ENCODE data around the gene TBL1X. TPM values are rescaled to one million over a fixed set of nuclear protein-coding genes. Genes with fewer than 3 reads are reported as not detected.

Gene TBL1X
- total and polyA plus RNA-seq, 12 donors, result 5.0 to 256 (median 28.1) TPM

DNA sequence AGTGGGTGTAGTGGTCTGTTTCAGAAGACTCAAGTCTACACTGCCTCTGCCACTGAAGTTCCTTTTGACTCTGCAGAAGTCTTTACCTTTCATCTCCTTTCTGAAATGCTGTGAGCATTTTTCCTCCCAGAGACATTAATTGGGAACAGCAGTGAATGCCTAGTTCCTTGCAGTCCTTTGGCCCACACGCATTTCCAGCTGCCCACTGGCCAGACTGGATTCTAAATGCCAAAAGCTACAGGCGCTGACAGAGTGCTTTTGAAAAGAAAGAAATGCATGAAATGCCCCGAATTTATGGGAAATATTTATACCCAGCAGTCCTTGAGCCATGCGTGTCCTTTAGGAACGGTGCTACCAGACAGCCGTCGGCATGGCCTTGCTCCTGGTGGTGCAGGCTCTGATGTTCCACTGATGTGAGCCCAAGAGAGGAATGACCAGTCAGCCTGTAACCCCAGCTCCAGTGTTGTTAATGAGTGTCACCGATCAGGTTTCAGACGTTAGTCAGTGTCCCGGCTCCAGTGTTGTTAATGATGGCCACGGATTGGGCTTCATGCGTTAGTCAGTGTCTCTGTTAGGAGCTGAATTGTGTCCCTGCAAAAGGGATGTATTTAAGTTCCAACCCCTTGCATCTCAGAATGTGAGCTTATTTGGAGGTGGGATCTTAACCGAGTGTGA is 132.6 kb downstream of the TBL1X start:
- intact Hi-C loops (cut with DNase I), result no loop called here
- 74 to 86% (median 79%) methylated on average over 10 to 13 of the region's 13 CpGs for WGBS, 4 donors
- Histone ChIP-seq H3K4me3 (no peak overlapping the region), H3K27me3 (no peaks in the 10 kb centered on the region), H3K9me3 (replicated peaks in 1 of 3) (no peaks in the 10 kb centered on the region), H3K36me3 (replicated peaks in 1 of 2) (no peaks in the 10 kb centered on the region), H3K4me1 (replicated peaks in 1 of 2) (no peaks in the 10 kb centered on the region), H3K27ac (no peak overlapping the region)
- TF ChIP-seq, protein P1, sequence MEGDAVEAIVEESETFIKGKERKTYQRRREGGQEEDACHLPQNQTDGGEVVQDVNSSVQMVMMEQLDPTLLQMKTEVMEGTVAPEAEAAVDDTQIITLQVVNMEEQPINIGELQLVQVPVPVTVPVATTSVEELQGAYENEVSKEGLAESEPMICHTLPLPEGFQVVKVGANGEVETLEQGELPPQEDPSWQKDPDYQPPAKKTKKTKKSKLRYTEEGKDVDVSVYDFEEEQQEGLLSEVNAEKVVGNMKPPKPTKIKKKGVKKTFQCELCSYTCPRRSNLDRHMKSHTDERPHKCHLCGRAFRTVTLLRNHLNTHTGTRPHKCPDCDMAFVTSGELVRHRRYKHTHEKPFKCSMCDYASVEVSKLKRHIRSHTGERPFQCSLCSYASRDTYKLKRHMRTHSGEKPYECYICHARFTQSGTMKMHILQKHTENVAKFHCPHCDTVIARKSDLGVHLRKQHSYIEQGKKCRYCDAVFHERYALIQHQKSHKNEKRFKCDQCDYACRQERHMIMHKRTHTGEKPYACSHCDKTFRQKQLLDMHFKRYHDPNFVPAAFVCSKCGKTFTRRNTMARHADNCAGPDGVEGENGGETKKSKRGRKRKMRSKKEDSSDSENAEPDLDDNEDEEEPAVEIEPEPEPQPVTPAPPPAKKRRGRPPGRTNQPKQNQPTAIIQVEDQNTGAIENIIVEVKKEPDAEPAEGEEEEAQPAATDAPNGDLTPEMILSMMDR (IDR thresholded peaks at IDR 0.05), result no peak
- no peak for TF ChIP-seq POLR2A (IDR thresholded peaks at IDR 0.05)
- no peak for DNase-seq

DNA sequence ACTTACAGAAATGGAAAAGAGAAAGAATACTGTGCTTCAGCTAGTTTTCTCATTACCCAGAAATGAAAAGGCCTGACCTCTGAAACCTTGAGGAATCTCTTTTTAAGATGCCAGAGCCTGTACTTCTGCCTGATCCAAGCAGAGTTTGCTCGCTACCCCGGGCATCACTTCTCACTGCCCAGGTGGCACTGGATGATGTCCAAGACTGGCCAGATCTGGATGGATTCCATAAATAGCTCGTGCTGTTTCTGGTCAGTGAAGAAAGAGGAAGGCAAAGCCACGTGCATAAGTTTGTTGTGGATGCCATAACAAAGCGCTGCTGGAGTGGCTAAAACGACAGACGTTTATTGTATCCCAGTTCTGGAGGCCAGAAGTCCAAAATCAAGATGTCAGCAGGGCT is 133.5 kb downstream of the TBL1X start:
- no peaks in the 10 kb centered on the region for H3K36me3 ChIP-seq (replicated peaks in 1 of 2)
- H3K9me3 ChIP-seq (replicated peaks in 1 of 3), result no peaks in the 10 kb centered on the region
- TF ChIP-seq, protein P1 (IDR thresholded peaks at IDR 0.05), result no peak
- no peak overlapping the region for H3K27ac ChIP-seq
- H3K4me3 ChIP-seq, result no peak overlapping the region
- WGBS, 4 donors, result 74 to 86% (median 78%) methylated on average over 6 to 7 of the region's 7 CpGs
- H3K27me3 ChIP-seq, result no peaks in the 10 kb centered on the region
- intact Hi-C loops (cut with DNase I), result no loop called here
- DNase-seq, result no peak
- H3K4me1 ChIP-seq (replicated peaks in 1 of 2), result no peaks in the 10 kb centered on the region

- H3K4me3 ChIP-seq, result no peak overlapping the region
- no peaks in the 10 kb centered on the region for H3K27me3 ChIP-seq
- no peaks in the 10 kb centered on the region for H3K36me3 ChIP-seq (replicated peaks in 1 of 2)
- WGBS, 4 donors, result 65 to 75% (median 67%) methylated on average over 11 to 17 of the region's 17 CpGs
- no peaks in the 10 kb centered on the region for H3K9me3 ChIP-seq (replicated peaks in 1 of 3)
- intact Hi-C loops (cut with DNase I), result no loop called here
- no peak for TF ChIP-seq POLR2A (IDR thresholded peaks at IDR 0.05)
- TF ChIP-seq, protein P1 (IDR thresholded peaks at IDR 0.05), result no peak
- peak in 6 of 7 donors; percentile 37 to 67 (median 46) for DNase-seq
- H3K27ac ChIP-seq, result no peak overlapping the region
- H3K4me1 ChIP-seq (replicated peaks in 1 of 2), result no peaks in the 10 kb centered on the region
These were observed 139.5 kb downstream of the TBL1X start for GRCh38 chrX:9604111-9604907.

- no peaks in the 10 kb centered on the region for H3K9me3 ChIP-seq (replicated peaks in 1 of 3)
- intact Hi-C loops (cut with DNase I), result no loop called here
- H3K4me3 ChIP-seq, result no peak overlapping the region
- no peaks in the 10 kb centered on the region for H3K4me1 ChIP-seq (replicated peaks in 1 of 2)
- no peak for DNase-seq
- no peaks in the 10 kb centered on the region for H3K27me3 ChIP-seq
- 80 to 88% (median 84%) methylated on average over 3 to 8 of the region's 8 CpGs for WGBS, 4 donors
- TF ChIP-seq POLR2A (IDR thresholded peaks at IDR 0.05), result no peak
- TF ChIP-seq, protein P1 (IDR thresholded peaks at IDR 0.05), result no peak
- no peaks in the 10 kb centered on the region for H3K36me3 ChIP-seq (replicated peaks in 1 of 2)
- H3K27ac ChIP-seq, result no peak overlapping the region
These were observed 140.0 kb downstream of the TBL1X start for GRCh38 chrX:9604908-9605306.

All from adrenal gland (tissue), 12 donors.